H1 (cell line): ENCODE results near the gene ANKUB1. TPM values are rescaled to one million over a fixed set of nuclear protein-coding genes. Genes with fewer than 3 reads are reported as not detected.

Experiments used
- BCL11A ChIP-seq, 2 experiments: IDR thresholded peaks; one replicate each; pipeline ENCODE4 v1.6.1; 2011; ENCODE audit warnings: low read depth in 2 of 2, low read length in 2 of 2, mild to moderate bottlenecking in 2 of 2
- CBX5 ChIP-seq: fragments of 300-800, 300-1000 bp; sonication (generic); IDR thresholded peaks from 2 replicates; pipeline ENCODE4 v1.7.1; 2016; ENCODE audit warnings: antibody characterized with exemption, low read length, low read depth
- CBX8 ChIP-seq: fragments of 300-800, 300-1000 bp; sonication (generic); IDR thresholded peaks from 2 replicates; pipeline ENCODE4 v1.7.1; 2016; ENCODE audit warnings: low read depth, low read length, borderline replicate concordance
- CHD7 ChIP-seq: fragments of 300-600 bp; sonication (generic); IDR thresholded peaks from 2 replicates; pipeline ENCODE4 v1.7.1; 2012; ENCODE audit warnings: low read length, moderate library complexity, mild to moderate bottlenecking, inconsistent platforms; ENCODE audit not compliant: insufficient replicate concordance
- HDAC6 ChIP-seq: IDR thresholded peaks from one replicate; pipeline ENCODE4 v1.7.1; 2012; ENCODE audit warnings: low read depth, mild to moderate bottlenecking, inconsistent platforms, low read length, moderate library complexity
- KDM5A ChIP-seq: fragments of 200-600 bp; IDR thresholded peaks from 2 replicates; pipeline ENCODE4 v1.7.1; 2012; ENCODE audit warnings: mild to moderate bottlenecking, low read length, inconsistent platforms, mixed read lengths
- SIRT6 ChIP-seq: IDR thresholded peaks from one replicate; pipeline ENCODE4 v1.7.1; 2012; ENCODE audit warnings: low read length, inconsistent platforms
- SP2 ChIP-seq: IDR thresholded peaks from 2 replicates; pipeline ENCODE4 v1.6.1; 2012; ENCODE audit warnings: mild to moderate bottlenecking, low read length, inconsistent platforms
- SUZ12 ChIP-seq: fragments of 200-600 bp; sonication (generic); IDR thresholded peaks from 2 replicates; pipeline ENCODE4 v1.6.1; 2012; ENCODE audit warnings: mild to moderate bottlenecking, inconsistent platforms, low read length, moderate library complexity, mixed read lengths
- TBP ChIP-seq: IDR thresholded peaks from 2 replicates; pipeline ENCODE4 v1.6.1; 2011; ENCODE audit warnings: low read depth, low read length, improper control_type of control experiment
- polyA plus RNA-seq, 7 experiments: library from polyadenylated mRNA; depleted of rRNA in 3 of 7; stranded (reverse) in 5 of 7; unstranded in 2 of 7; fragments of >200 nt in 5 of 7; fragments of 200-250 nt in 2 of 7; gene quantifications; 1 replicate in 5 of 7; 2 replicates in 1 of 7; 4 replicates in 1 of 7; pipeline versions ENCODE4 v1.2.1 to v1.2.3, GENCODE V29; 2011 to 2013; ENCODE audit warnings: missing spikeins in 2 of 7, mixed read lengths in 2 of 7
- total RNA-seq: library from RNA; stranded (reverse); fragmentation: NEBNext Ultra II Directional; extraction: Animal tissue kit (Norgen Biotek cat#: 25700); gene quantifications from 2 replicates; pipeline ENCODE4 v1.2.1, GENCODE V29; 2021

ANKUB1 gene
- total and polyA plus RNA-seq, 2 of the 8 experiments (the other 6 are each of a cell fraction or from before 2014, with no cell fraction given), result not detected

- peak; percentile 85 for TF ChIP-seq CHD7
- TF ChIP-seq KDM5A, result peak; percentile 86
- no peak for TF ChIP-seq BCL11A (IDR thresholded peaks at IDR 0.05; ENCODE audit: low read depth in 2 of 2, low read length in 2 of 2)
- TF ChIP-seq CBX5, result no peak
- no peak for TF ChIP-seq SP2
- TF ChIP-seq SIRT6, result no peak
- TF ChIP-seq TBP, result peak; percentile 91
- no peak for TF ChIP-seq HDAC6
- no peak for TF ChIP-seq SUZ12
- TF ChIP-seq CBX8, result no peak
These were observed 40.1 kb downstream of the ANKUB1 start, which contains the start of gene COMMD2 (continued) for GRCh38 chr3:149752051-149752787.
